Head of caudate nucleus (tissue), 42 donors: ENCODE results near the gene RHOH.

Experiments
- DNase-seq, 42 donors: peaks; one replicate each; pipeline versions ENCODE4 v3.0.0 to v3.0.0-alpha.2; 2020 to 2021; ENCODE audit warnings: mixed read lengths in 7 of 42
- intact Hi-C: fragments of 100-400 bp; cut with DNase I; formaldehyde crosslinking; loops from one replicate; pipeline ENCODE4 v1.15.0; 2022

The RHOH gene

GRCh38 chr4:40185830-40186664 lies 10.8 kb upstream of the RHOH start:
- no peak for DNase-seq
- intact Hi-C loops = no loop called here

GRCh38 chr4:40186665-40187014 lies 10.2 kb upstream of the RHOH start:
- no peak for DNase-seq
- intact Hi-C loops = no loop called here

DNA sequence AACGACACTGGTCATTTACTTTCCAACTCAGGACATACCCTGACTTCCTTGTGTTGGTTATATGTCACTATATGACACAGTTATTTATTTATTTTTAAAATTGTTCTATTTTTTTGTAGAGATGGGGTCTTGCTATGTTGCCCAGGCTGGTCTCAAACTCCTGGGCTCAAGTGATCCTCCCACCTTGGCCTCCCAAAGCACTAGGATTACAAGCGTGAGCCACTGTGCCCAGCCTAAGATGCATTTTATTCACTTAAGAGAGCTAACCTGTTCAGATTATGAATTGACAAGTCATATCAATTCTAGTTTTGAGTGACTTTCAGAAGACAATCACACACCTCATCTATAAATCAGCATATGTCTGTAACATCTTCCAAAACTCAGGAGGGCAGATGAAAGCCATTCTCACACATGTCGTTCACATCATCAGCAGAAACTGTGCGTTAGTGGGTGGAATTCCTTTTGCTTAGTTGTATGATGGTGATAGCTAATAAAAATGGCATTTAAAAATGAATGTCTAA lies 9.4 kb upstream of the RHOH start:
- intact Hi-C loops = no loop called here
- DNase-seq = no peak

DNA sequence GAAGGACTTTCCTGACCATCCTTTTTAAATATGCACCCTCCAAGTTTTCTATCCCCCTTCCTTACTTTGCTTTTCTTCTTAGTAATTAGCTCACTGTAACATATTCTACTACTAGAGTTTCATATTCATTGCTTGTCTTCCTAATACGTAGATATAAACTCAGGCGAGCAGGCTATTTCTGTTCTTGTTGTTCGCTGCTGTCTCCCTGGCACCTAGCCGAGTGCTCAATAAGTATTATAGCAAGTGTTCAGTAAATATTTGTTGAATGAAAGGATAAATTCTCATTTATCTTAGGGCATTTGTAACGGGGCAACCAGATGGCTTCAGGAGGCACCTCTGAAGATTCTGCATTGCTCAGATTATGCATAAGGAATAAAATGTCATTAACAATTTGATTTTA lies 6.8 kb upstream of the RHOH start:
- no peak for DNase-seq
- intact Hi-C loops = no loop called here

DNA sequence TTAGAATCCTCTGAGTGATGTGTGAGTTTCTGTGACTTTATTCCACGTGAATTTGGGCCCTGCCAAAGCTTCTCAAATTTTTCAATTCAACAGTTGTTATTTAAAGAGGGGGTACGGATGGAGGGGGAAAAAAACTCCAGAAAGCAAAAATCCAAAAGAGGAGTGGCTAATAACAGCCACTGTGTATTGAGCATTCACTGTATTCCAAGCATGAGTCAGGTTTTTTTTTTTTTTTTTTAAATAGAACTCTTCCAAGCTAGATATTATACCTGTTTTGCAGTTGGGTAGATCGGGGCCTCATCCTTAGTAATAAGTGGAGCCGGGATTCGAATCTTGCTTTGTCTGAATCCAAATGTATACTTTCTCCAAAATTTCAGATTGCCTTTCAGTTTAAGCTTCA lies 6.4 kb upstream of the RHOH start:
- intact Hi-C loops = no loop called here
- DNase-seq = no peak

- no peak for DNase-seq
- intact Hi-C loops = no loop called here
Measured at GRCh38 chr4:40190880-40191815, 5.7 kb upstream of the RHOH start.

DNA sequence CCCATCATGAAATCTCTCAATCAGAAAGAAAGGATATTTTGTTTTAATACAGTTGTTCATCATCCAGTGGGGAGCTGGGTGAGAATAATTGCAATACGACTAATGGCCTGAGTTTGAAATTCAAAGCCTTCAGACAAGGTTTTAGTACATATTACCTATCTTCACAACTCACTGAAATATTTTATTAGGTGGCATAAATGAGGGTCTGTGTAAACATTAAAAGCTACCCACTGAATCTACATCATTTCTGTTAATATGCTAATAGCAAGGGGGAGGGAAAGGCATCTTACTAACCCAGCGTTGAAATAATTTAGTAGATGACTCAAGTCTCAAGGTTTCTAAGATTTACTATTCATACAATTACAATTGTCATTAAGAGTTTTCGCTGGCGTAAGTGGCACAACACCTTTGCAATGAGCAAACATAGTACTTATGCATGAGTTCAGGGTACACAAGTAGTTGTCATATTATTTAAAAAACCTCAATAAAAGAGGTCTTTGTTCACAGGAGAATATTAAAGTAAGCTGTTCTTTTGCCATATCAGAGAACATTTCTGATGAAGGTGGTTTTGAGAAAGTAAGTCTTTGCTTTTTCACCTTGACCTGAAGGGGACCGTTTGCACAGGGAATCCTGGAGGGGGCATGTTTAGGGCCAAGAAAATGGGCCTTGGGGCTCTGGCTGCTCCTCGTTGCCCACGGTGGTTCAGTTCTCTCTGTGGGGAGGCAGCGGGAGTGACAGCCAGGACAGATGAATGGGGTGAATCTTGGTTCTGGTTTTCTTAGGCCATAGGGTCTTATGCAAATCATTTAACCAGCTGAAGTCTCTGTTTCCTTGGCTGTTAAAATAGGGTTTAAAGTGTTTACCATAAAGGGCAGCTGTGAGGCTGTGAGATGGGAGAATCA lies 4.5 kb upstream of the RHOH start:
- DNase-seq = no peak
- intact Hi-C loops = no loop called here

- intact Hi-C loops = no loop called here
- no peak for DNase-seq
Measured at GRCh38 chr4:40193016-40193571, 3.7 kb upstream of the RHOH start.

GRCh38 chr4:40193578-40193977 lies 3.3 kb upstream of the RHOH start:
- intact Hi-C loops = no loop called here
- DNase-seq = no peak

DNA sequence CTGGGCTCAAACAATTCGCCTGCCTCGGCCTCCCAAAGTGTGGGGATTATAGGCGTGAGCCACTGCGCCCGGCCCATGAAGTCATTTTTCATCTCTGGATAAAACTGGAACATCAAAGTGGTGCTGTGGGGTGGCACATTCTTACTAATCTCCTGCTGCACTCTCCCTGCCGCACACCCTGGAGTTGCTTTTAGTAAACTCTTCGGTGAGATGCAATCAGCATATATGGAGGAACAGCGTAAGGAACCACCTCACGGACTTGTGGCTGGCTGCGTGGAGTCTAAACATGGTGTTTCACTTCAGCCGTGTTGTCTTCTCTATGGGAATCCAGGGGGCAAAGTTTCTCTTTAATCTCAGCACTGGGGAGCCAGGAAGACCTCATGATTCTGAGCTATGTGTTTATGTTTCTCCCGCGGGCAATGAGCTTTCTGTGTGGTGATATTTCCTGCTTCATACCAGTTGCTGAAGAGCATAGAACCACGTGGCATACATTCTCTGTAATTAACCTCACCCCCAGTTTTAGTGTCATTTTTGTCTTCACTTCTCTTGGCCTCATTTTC lies 2.1 kb upstream of the RHOH start:
- no peak for DNase-seq
- intact Hi-C loops = no loop called here

GRCh38 chr4:40195182-40196177 lies 1.4 kb upstream of the RHOH start:
- no peak for DNase-seq
- intact Hi-C loops = no loop called here

- no peak for DNase-seq
- intact Hi-C loops = no loop called here
Measured at GRCh38 chr4:40196272-40196671, 559 bp upstream of the RHOH start.

GRCh38 chr4:40197879-40198689 lies 1.3 kb downstream of the RHOH start:
- DNase-seq = no peak
- intact Hi-C loops = no loop called here

- no peak for DNase-seq
- intact Hi-C loops = no loop called here
Measured at GRCh38 chr4:40199179-40199670, 2.4 kb downstream of the RHOH start.

GRCh38 chr4:40199999-40200874 lies 3.4 kb downstream of the RHOH start:
- peak in 9 of 42 donors; percentile 8 to 26 (median 15) for DNase-seq
- intact Hi-C loops = no loop called here
